GM12878 (cell line): ENCODE measurements around the gene PDSS1.

Experiments
- BCL3 ChIP-seq: IDR thresholded peaks from 2 replicates; pipeline ENCODE4 v1.6.1; 2011; ENCODE audit warnings: borderline replicate concordance, low read depth, mild to moderate bottlenecking, moderate library complexity, low read length; ENCODE audit not compliant: insufficient read depth, poor library complexity, severe bottlenecking
- CEBPZ ChIP-seq: fragments of 150-350 bp; IDR thresholded peaks from 2 replicates; pipeline ENCODE4 v1.6.1; 2016; ENCODE audit warnings: low read depth, low read length
- CTCF ChIP-seq, 3 experiments: IDR thresholded peaks in 2 of 3; conservative IDR thresholded peaks in 1 of 3; 2 replicates each; pipeline ENCODE4 v1.5.1; 2011; ENCODE audit warnings: low read depth in 3 of 3, low read length in 3 of 3, mild to moderate bottlenecking in 3 of 3, control low read depth in 2 of 3, moderate library complexity in 2 of 3, inconsistent platforms in 1 of 3, mixed read lengths in 1 of 3; ENCODE audit not compliant: control insufficient read depth in 2 of 3, insufficient read depth in 1 of 3; ENCODE audit errors: extremely low read depth in 1 of 3
- LARP7 ChIP-seq: fragments of 450-650 bp; IDR thresholded peaks from 2 replicates; pipeline ENCODE4 v1.6.1; 2017; ENCODE audit warnings: mild to moderate bottlenecking
- NRF1 ChIP-seq: conservative IDR thresholded peaks from 2 replicates; pipeline ENCODE4 v1.6.1; 2011; ENCODE audit warnings: mild to moderate bottlenecking, low read depth, low read length, improper control_type of control experiment
- PAX5 ChIP-seq: IDR thresholded peaks from 2 replicates; pipeline ENCODE4 v1.6.1; 2011; ENCODE audit warnings: low read depth, low read length, borderline replicate concordance
- POLR2AphosphoS5 ChIP-seq: IDR thresholded peaks from 2 replicates; pipeline ENCODE4 v1.6.1; 2011; ENCODE audit warnings: mild to moderate bottlenecking, low read length, inconsistent platforms
- ZBTB11 ChIP-seq: fragments of 450-650 bp; formaldehyde crosslinking; IDR thresholded peaks from 2 replicates; pipeline ENCODE4 v1.5.0; 2022; ENCODE audit warnings: mild to moderate bottlenecking, missing genetic modification characterization

- TF ChIP-seq POLR2AphosphoS5, result no peak
- TF ChIP-seq LARP7, result no peak
- TF ChIP-seq CTCF (IDR thresholded peaks at IDR 0.05 in 2 of 3, conservative IDR thresholded peaks at IDR 0.05 in 1 of 3; ENCODE audit: control insufficient read depth in 2 of 3, extremely low read depth in 1 of 3, insufficient read depth in 1 of 3, low read depth in 3 of 3, low read length in 3 of 3), result no peak
- no peak for TF ChIP-seq CEBPZ
- TF ChIP-seq NRF1, result no peak
- TF ChIP-seq PAX5, result no peak
- TF ChIP-seq ZBTB11 (CRISPR knock-in tag), result no peak
- TF ChIP-seq BCL3, result no peak
These were observed 6.5 kb downstream of the PDSS1 start for GRCh38 chr10:26703974-26704373.
